ENCODE results near the gene CLSTN2. TPM values are rescaled to one million over a fixed set of nuclear protein-coding genes. Genes with fewer than 3 reads are reported as not detected.

The CLSTN2 gene
- total and polyA plus RNA-seq, 4 donors = 0.09 to 2.2 (median 0.55) TPM

DNA sequence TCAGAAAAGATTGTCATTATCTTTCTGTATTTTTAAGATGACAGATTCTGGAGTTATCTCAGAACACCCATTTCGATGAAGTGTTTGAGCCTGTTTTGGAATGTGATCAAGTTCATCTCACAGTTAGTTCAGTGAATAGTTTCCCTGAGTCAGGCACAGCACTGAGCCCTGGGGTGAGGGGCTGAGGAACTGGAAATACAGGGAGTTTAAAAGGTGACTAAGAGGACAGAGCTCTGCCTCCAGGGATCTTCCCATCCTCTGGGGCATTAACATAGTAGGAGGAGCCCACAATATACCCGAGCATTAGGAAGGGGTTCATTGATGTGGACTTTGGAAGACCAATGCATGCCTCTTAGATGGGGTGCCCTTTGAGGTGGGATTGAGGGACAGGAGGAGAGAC is 355.1 kb downstream of the CLSTN2 start:
- Histone ChIP-seq H3K4me3 (ENCODE audit: low read depth in 1 of 3, low read length in 3 of 3) (no peak overlapping the region), H3K4me1 (ENCODE audit: control insufficient read depth in 4 of 4, insufficient read depth in 4 of 4, low read length in 3 of 4) (no peaks in the 10 kb centered on the region), H3K9ac (ENCODE audit: low read depth in 1 of 2, low read length in 2 of 2) (no peak overlapping the region), H3K27ac (ENCODE audit: low read depth in 1 of 2, low read length in 2 of 2) (no peak overlapping the region), H3K9me3 (ENCODE audit: control insufficient read depth in 4 of 4, low read length in 3 of 4) (no peaks in the 10 kb centered on the region), H3K27me3 (ENCODE audit: control insufficient read depth in 4 of 4, insufficient read depth in 4 of 4, low read length in 3 of 4) (peaks cover 0 to 4% (median 1%) of the 10 kb centered on the region in 4 donors), H3K36me3 (ENCODE audit: control insufficient read depth in 4 of 4, insufficient read depth in 3 of 4, low read depth in 1 of 4, low read length in 3 of 4) (no peaks in the 10 kb centered on the region)
- WGBS = 56% methylated on average over 2 of the region's 2 CpGs
- TF ChIP-seq FOXA1 (IDR thresholded peaks at IDR 0.05) (no peak), FOXA2 (IDR thresholded peaks at IDR 0.05) (no peak)
- TF ChIP-seq, protein P1, sequence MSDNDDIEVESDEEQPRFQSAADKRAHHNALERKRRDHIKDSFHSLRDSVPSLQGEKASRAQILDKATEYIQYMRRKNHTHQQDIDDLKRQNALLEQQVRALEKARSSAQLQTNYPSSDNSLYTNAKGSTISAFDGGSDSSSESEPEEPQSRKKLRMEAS (IDR thresholded peaks at IDR 0.05) = no peak
- no peak for DNase-seq (ENCODE audit: low spot score)

- H3K27me3 ChIP-seq (ENCODE audit: control insufficient read depth in 4 of 4, insufficient read depth in 4 of 4, low read length in 3 of 4) = no peaks in the 10 kb centered on the region
- no peak overlapping the region for H3K27ac ChIP-seq (ENCODE audit: low read depth in 1 of 2, low read length in 2 of 2)
- DNase-seq (ENCODE audit: low spot score) = no peak
- H3K4me3 ChIP-seq (ENCODE audit: low read depth in 1 of 3, low read length in 3 of 3) = no peak overlapping the region
- H3K36me3 ChIP-seq (ENCODE audit: control insufficient read depth in 4 of 4, insufficient read depth in 3 of 4, low read depth in 1 of 4, low read length in 3 of 4) = no peaks in the 10 kb centered on the region
- no peaks in the 10 kb centered on the region for H3K4me1 ChIP-seq (ENCODE audit: control insufficient read depth in 4 of 4, insufficient read depth in 4 of 4, low read length in 3 of 4)
- TF ChIP-seq GABPA (IDR thresholded peaks at IDR 0.05 in 1 of 2, conservative IDR thresholded peaks at IDR 0.05 in 1 of 2) = no peak
- no peak for TF ChIP-seq EGR1 (IDR thresholded peaks at IDR 0.05; ENCODE audit: low read depth in 2 of 2)
- TF ChIP-seq SP1 (IDR thresholded peaks at IDR 0.05) = no peak
- TF ChIP-seq YY1 (IDR thresholded peaks at IDR 0.05) = no peak
- TF ChIP-seq, protein P1 (IDR thresholded peaks at IDR 0.05) = no peak
- no peak for TF ChIP-seq HNF4G (IDR thresholded peaks at IDR 0.05)
- TF ChIP-seq JUND (IDR thresholded peaks at IDR 0.05) = no peak
- no peak for TF ChIP-seq RAD21 (IDR thresholded peaks at IDR 0.05)
- TF ChIP-seq TAF1 (conservative IDR thresholded peaks at IDR 0.05) = no peak
- TF ChIP-seq NR2F2 (IDR thresholded peaks at IDR 0.05) = no peak
- TF ChIP-seq FOXA1 (IDR thresholded peaks at IDR 0.05) = no peak
- TF ChIP-seq ATF3 (IDR thresholded peaks at IDR 0.05) = no peak
- TF ChIP-seq, protein P2, sequence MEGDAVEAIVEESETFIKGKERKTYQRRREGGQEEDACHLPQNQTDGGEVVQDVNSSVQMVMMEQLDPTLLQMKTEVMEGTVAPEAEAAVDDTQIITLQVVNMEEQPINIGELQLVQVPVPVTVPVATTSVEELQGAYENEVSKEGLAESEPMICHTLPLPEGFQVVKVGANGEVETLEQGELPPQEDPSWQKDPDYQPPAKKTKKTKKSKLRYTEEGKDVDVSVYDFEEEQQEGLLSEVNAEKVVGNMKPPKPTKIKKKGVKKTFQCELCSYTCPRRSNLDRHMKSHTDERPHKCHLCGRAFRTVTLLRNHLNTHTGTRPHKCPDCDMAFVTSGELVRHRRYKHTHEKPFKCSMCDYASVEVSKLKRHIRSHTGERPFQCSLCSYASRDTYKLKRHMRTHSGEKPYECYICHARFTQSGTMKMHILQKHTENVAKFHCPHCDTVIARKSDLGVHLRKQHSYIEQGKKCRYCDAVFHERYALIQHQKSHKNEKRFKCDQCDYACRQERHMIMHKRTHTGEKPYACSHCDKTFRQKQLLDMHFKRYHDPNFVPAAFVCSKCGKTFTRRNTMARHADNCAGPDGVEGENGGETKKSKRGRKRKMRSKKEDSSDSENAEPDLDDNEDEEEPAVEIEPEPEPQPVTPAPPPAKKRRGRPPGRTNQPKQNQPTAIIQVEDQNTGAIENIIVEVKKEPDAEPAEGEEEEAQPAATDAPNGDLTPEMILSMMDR (IDR thresholded peaks at IDR 0.05; ENCODE audit: low read depth, low read length, missing input control) = no peak
- TF ChIP-seq RXRA (IDR thresholded peaks at IDR 0.05) = no peak
- no peak for TF ChIP-seq REST (IDR thresholded peaks at IDR 0.05)
- WGBS = 94% methylated on average over 2 of the region's 2 CpGs
- no peaks in the 10 kb centered on the region for H3K9me3 ChIP-seq (ENCODE audit: control insufficient read depth in 4 of 4, low read length in 3 of 4)
- H3K9ac ChIP-seq (ENCODE audit: low read depth in 1 of 2, low read length in 2 of 2) = no peak overlapping the region
These were observed 357.2 kb downstream of the CLSTN2 start for GRCh38 chr3:140292170-140292569.
